Measurements from ENCODE around the gene AHCYL2. TPM values are rescaled to one million over a fixed set of nuclear protein-coding genes. Genes with fewer than 3 reads are reported as not detected.

The AHCYL2 gene
- total RNA-seq, 4 donors from 2014 or later: 10.8 to 14.0 (median 13.7) TPM

DNA sequence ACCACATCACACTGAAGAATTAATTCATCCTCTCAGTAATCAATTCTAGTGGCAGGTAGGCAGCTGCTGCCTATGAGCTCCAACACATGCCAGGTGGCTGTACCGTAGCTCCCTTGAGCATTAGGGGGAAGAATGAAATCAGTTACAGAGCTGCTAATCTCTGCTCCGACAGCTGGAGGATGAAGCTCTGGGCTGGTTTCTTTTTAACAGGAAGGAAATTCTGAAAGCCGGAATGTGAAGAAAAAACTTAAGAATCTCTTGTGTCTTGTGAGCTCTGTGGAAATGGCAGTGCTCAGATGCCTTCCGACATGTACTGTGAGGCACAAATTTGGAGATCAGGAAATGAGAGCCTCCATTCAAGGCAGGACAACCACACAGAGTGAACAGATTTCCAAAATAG, 2.8 kb upstream of the AHCYL2 start:
- intact Hi-C loops (cut with DNase I): loop anchor here (10.0 kb wide), 1 partner anchor 73 kb away; no protein-coding TSS in a partner anchor
- no peak for DNase-seq
- H3K4me3 ChIP-seq: no peak overlapping the region
- 46 to 55% methylated on average over 3 to 4 of the region's 4 CpGs for WGBS, 2 donors
- H3K27me3 ChIP-seq: peaks cover 0 to 8% (median 0%) of the 10 kb centered on the region in 4 donors
- no peaks in the 10 kb centered on the region for H3K36me3 ChIP-seq
- TF ChIP-seq POLR2A (IDR thresholded peaks at IDR 0.05): no peak
- TF ChIP-seq, protein P1, sequence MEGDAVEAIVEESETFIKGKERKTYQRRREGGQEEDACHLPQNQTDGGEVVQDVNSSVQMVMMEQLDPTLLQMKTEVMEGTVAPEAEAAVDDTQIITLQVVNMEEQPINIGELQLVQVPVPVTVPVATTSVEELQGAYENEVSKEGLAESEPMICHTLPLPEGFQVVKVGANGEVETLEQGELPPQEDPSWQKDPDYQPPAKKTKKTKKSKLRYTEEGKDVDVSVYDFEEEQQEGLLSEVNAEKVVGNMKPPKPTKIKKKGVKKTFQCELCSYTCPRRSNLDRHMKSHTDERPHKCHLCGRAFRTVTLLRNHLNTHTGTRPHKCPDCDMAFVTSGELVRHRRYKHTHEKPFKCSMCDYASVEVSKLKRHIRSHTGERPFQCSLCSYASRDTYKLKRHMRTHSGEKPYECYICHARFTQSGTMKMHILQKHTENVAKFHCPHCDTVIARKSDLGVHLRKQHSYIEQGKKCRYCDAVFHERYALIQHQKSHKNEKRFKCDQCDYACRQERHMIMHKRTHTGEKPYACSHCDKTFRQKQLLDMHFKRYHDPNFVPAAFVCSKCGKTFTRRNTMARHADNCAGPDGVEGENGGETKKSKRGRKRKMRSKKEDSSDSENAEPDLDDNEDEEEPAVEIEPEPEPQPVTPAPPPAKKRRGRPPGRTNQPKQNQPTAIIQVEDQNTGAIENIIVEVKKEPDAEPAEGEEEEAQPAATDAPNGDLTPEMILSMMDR (IDR thresholded peaks at IDR 0.05): no peak
- no peak overlapping the region for H3K27ac ChIP-seq
- peaks cover 0 to 35% (median 5%) of the 10 kb centered on the region in 3 donors for H3K4me1 ChIP-seq
- no peaks in the 10 kb centered on the region for H3K9me3 ChIP-seq

DNA sequence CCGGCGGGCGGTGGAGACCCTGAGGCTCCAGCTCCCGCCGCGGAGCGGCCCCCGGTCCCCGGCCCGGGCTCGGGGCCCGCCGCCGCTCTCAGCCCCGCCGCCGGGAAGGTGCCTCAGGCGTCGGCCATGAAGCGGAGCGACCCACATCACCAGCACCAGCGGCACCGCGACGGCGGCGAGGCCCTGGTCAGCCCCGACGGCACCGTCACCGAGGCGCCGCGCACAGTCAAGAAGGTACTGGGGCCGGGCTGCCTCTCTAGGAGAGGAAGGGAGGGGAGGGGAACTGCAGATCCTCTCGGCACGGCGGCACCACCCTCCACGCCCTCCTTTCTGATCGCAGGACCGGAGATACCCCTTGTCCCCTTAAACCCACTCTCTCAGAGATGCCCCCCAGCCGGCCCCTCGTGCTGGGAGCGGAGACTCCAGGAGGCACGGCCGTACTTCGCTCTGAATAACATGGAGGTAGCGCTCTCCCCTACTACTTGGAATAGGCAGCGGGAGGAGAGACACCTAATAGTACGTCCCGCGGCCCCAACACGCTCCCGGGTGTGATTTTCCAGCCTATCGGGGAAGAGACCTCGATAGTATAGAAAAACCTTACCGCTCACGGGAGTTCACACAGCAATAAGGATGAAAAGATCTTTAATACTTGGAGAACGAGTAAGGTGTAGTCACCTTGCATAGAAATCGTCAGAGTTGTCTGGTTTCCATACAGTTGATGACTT, 538 bp downstream of the AHCYL2 start:
- 0 to 2% methylated on average over 11 to 13 of the region's 60 CpGs for WGBS, 2 donors
- H3K9me3 ChIP-seq: no peaks in the 10 kb centered on the region
- H3K4me3 ChIP-seq: peak overlapping the region; percentile 69 to 99 (median 90)
- TF ChIP-seq, protein P1 (IDR thresholded peaks at IDR 0.05): no peak
- TF ChIP-seq POLR2A (IDR thresholded peaks at IDR 0.05): no peak
- no peaks in the 10 kb centered on the region for H3K27me3 ChIP-seq
- no peaks in the 10 kb centered on the region for H3K36me3 ChIP-seq
- DNase-seq: no peak
- H3K27ac ChIP-seq: peak overlapping the region; percentile 90 to 98 (median 94)
- intact Hi-C loops (cut with DNase I): loop anchor here (5.0 to 10.0 kb wide), 2 partner anchors 37 to 69 kb away; no protein-coding TSS in a partner anchor
- H3K4me1 ChIP-seq: peaks cover 0 to 52% (median 13%) of the 10 kb centered on the region in 3 donors

DNA sequence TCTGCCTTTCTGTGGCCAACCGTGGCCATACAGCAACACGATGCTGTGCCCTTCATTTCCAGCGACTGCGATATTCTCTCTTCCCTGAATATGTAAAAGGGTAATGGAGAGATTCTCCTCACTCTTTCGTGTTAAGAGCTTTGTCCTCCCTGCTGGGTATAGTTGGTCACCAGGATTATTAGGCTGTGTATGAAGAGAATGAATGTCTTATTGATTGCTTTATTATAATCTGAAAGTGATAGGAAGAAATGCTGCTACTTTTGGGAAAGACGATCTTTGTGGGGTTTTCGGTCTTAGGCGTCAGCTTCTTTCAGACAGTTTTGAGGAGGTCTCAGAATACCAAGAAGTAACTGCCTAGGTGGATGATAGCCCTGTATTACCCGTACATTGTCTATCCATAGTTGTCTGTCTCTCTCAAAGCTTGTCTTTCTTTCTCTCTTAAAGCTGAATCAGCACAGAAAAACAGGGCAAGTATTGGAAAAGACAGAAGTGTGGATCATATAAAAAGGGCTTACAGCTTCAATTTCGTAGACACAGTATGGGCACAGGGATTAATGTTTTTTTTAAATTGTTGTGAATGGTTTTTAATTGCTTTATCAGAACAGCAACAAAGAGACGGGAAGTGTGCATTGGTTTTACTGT, 1.2 kb downstream of the AHCYL2 start:
- DNase-seq: no peak
- Histone ChIP-seq H3K27ac (peak overlapping the region; percentile 90 to 98 (median 94)), H3K4me3 (peak overlapping the region; percentile 69 to 99 (median 90)), H3K9me3 (no peaks in the 10 kb centered on the region), H3K27me3 (no peaks in the 10 kb centered on the region), H3K36me3 (no peaks in the 10 kb centered on the region), H3K4me1 (peaks cover 0 to 52% (median 13%) of the 10 kb centered on the region in 3 donors)
- WGBS, 2 donors: 14 to 21% methylated on average over 11 of the region's 11 CpGs
- TF ChIP-seq, protein P1 (IDR thresholded peaks at IDR 0.05): no peak
- TF ChIP-seq POLR2A (IDR thresholded peaks at IDR 0.05): no peak
- intact Hi-C loops (cut with DNase I): loop anchor here (5.0 to 10.0 kb wide), 2 partner anchors 36 to 69 kb away; no protein-coding TSS in a partner anchor

DNA sequence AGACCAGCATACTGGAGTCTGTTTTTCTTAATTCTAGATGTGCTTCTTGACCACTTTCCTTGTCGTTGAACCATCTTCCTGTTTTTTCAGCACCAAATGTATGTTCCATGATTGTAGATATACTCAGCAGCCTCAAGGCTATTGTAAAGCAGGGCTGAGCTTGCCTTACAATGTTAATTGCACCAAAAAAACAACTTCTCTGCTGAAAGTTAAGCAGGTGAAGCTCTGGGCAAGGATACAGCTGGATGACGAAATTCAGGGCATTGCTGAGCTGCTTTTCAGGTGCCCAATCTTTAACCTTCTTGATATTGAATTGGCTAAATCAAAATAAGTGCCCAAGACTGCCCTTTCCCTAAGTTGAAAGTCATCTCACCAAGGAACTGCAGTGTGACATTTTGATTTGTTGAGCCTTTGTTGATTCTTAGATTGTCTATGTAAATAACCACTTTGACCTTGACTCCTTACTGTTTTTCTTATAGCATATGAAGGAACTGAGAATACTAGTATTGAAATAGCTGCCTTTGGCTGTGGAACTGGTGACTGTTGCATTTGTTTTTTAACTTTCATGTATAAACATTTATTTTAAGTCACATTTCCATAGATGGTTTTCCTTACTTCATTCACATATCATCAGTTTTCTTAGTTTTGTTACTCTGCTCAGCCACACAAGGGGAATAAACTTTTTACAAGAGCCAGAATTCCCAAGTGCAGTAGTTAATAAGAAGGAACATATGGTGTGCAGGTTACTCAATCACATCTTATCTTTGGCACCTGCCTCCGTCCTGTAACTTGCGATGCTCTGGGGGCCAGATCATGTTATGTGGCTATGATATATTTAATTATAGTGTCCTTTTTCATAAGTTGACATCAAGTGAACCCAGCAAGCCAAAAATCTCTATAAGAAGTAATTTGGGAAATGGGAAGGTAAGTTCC, 3.1 kb downstream of the AHCYL2 start:
- intact Hi-C loops (cut with DNase I): loop anchor here (5.0 to 10.0 kb wide), 2 partner anchors 34 to 67 kb away; no protein-coding TSS in a partner anchor
- peaks cover 0 to 52% (median 13%) of the 10 kb centered on the region in 3 donors for H3K4me1 ChIP-seq
- 47 to 51% methylated on average over 4 of the region's 4 CpGs for WGBS, 2 donors
- no peak for TF ChIP-seq POLR2A (IDR thresholded peaks at IDR 0.05)
- TF ChIP-seq, protein P1 (IDR thresholded peaks at IDR 0.05): no peak
- no peaks in the 10 kb centered on the region for H3K27me3 ChIP-seq
- no peak overlapping the region for H3K4me3 ChIP-seq
- no peak overlapping the region for H3K27ac ChIP-seq
- DNase-seq: no peak
- no peaks in the 10 kb centered on the region for H3K9me3 ChIP-seq
- no peaks in the 10 kb centered on the region for H3K36me3 ChIP-seq
